ENCODE results near the gene SYMPK.

SYMPK gene

DNA sequence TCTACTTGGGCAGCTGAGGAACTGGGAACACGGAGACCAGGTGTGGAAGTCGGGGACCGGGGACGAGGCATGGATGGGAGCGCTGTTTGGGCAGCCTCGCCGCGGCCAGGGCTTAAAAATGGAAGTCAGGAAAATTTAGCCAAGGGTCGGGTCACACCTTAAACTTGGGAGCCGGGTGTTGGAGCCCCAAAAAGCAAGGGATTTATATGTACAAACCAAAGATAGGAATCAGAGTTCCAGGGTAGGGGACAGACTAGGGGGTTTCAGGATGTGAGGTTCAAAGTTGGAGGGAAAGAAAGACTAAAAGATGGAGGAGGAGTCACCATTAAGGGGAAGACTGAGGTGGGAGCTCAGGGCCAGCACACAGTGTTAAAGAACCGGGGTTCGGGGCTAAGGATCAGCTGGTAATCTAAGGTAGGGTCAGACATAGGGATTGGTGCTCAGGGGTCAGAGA is 1.7 kb upstream of the SYMPK start:
- Mint-ChIP-seq H3K9me3 (ENCODE audit: low read depth) (no peaks in the 10 kb centered on the region), H3K4me3 (peak overlapping the region; percentile 56), H3K27ac (no peak overlapping the region), H3K4me1 (ENCODE audit: low read depth) (peaks cover 27% of the 10 kb centered on the region), H3K27me3 (peaks cover 4% of the 10 kb centered on the region), H3K36me3 (no peaks in the 10 kb centered on the region)

DNA sequence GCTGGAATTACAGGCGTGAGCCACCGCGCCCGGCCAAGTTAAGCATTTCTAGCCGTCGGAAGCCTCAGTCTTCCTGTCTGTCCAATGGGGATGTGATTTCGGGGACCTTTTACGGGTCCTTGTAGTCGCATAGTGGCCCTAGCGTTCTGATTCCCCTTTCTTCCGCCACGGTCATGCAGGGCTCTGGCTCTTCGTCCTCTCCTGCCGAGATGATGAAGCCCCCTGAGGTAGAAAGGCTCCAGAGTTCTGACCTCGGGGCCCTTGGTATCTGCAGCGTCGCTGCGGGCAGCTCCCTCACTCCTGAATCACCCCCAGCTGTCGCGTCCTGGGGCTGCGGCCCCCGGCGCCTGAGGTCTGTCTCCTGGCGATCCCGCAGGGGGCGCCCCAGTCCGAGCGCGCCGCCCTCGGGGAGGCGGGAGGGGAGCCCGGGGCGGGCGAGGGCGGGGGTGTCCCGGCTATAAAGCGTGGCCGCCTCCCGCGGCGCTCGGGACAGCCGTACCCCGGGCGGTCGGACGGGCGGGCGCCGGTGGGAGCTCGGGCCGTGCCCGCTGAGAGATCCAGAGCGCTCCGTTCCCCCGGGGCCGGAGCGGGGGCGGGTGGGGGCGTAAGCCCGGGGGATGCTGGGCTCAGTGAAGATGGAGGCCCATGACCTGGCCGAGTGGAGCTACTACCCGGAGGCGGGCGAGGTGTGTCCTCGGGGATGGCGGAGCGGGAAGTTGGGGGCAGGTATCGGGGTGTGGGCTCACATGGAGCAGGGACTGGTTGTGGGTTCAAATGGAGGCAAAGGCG is 1.1 kb upstream of the SYMPK start, which contains the start of gene FOXA3:
FOXA3 (plus strand) TSS at position 487 of the 789 bp plus-strand sequence; CDS start at position 618, 131 bp downstream.
- Mint-ChIP-seq H3K27ac (peak within 1 kb of the TSS; percentile 98), H3K4me1 (ENCODE audit: low read depth) (peaks cover 27% of the 10 kb centered on the region), H3K4me3 (peak within 1 kb of the TSS; percentile 98)

DNA sequence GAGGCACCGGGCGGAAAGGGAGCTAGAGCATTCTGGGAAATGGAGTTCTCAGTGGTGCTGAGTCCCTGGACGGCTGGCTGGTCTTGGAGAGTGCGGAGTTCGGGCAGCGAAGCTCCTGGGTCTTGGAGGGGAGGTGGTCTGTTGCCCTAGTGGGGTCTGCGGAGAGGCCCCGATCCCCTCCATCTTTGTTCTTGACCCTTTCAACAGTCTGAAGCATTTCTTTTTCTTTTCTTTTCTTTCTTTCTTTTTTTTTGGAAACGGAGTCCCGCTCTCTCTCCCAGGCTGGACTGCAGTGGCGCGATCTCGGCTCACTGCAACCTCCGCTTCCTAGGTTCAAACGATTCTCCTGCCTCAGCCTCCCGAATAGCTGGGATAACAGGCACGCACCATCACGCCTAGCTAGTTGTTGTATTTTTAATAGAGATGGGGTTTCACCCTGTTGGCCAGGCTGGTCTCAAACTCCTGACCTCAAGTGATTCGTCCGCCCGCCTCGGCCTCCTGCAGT is 440 bp upstream of the SYMPK start:
- Mint-ChIP-seq H3K27me3 (peaks cover 4% of the 10 kb centered on the region), H3K4me1 (ENCODE audit: low read depth) (peaks cover 27% of the 10 kb centered on the region), H3K4me3 (peak overlapping the region; percentile 98), H3K27ac (peak overlapping the region; percentile 98), H3K36me3 (no peaks in the 10 kb centered on the region), H3K9me3 (ENCODE audit: low read depth) (no peaks in the 10 kb centered on the region)

More for the DNA sequence above, 1.1 kb upstream of the SYMPK start, which contains the start of gene FOXA3:
- no peaks in the 10 kb centered on the region for H3K9me3 Mint-ChIP-seq (ENCODE audit: low read depth)
- peaks cover 4% of the 10 kb centered on the region for H3K27me3 Mint-ChIP-seq
- H3K36me3 Mint-ChIP-seq = no peaks in the 10 kb centered on the region

DNA sequence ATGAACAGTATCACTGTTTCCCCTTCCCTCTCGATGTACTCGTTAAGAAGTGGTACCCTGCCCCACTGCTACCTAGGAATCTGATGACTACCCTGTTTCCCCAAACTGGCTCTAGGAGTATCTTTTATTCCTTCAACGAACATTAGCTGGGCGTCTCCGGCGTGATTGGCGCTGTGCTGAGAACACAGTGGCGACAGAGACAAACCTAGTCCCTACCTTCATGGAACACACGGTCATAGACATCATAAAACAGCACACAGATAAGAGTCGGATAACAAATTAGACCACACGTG is 730 bp downstream of the SYMPK start:
- no peaks in the 10 kb centered on the region for H3K9me3 Mint-ChIP-seq (ENCODE audit: low read depth)
- peaks cover 4% of the 10 kb centered on the region for H3K27me3 Mint-ChIP-seq
- peaks cover 31% of the 10 kb centered on the region for H3K4me1 Mint-ChIP-seq (ENCODE audit: low read depth)
- no peaks in the 10 kb centered on the region for H3K36me3 Mint-ChIP-seq
- H3K27ac Mint-ChIP-seq = peak overlapping the region; percentile 98
- peak overlapping the region; percentile 98 for H3K4me3 Mint-ChIP-seq

DNA sequence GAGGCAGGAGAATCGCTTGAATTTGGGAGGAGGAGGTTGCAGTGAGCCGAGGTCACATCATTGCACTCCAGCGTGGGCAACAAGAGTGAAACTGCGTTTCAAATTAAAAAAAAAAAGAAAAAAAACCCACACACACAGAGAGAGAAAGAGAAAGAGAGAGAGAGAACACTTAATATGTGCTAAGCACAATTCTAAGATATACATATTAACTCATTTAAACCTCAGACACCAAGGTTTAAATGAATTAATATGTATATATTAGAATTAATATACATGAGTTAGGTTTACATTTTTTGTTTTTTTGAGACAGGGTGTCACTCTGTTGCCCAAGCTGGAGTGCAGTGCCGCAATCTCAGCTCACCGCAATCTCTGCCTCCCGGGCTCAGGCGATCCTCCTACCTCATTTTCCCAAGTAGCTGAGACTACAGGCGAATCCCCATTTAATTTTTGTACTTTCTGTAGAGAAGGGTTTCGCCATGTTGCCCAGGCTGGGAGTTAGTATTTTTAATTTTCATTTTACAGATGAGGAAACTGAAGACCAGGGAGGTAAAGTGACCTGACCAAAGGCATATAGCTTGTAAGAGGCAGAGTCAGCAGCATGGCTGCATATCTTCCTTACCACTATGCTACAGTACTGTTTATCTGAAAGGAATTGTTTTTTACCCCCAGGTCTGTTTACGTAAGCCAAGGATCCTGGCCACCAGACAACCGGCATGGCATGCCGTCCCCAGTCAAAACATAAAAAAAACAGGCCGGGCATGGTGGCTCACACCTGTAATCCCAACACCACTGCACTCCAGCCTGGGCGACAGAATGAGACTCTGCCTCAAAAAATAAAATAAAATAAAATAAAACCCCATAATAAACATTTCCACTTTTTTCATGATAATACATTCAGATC is 2.3 kb downstream of the SYMPK start:
- H3K4me1 Mint-ChIP-seq (ENCODE audit: low read depth) = peaks cover 31% of the 10 kb centered on the region
- no peaks in the 10 kb centered on the region for H3K36me3 Mint-ChIP-seq
- H3K27me3 Mint-ChIP-seq = peaks cover 4% of the 10 kb centered on the region
- no peaks in the 10 kb centered on the region for H3K9me3 Mint-ChIP-seq (ENCODE audit: low read depth)
- no peak overlapping the region for H3K27ac Mint-ChIP-seq
- H3K4me3 Mint-ChIP-seq = peak overlapping the region; percentile 98

DNA sequence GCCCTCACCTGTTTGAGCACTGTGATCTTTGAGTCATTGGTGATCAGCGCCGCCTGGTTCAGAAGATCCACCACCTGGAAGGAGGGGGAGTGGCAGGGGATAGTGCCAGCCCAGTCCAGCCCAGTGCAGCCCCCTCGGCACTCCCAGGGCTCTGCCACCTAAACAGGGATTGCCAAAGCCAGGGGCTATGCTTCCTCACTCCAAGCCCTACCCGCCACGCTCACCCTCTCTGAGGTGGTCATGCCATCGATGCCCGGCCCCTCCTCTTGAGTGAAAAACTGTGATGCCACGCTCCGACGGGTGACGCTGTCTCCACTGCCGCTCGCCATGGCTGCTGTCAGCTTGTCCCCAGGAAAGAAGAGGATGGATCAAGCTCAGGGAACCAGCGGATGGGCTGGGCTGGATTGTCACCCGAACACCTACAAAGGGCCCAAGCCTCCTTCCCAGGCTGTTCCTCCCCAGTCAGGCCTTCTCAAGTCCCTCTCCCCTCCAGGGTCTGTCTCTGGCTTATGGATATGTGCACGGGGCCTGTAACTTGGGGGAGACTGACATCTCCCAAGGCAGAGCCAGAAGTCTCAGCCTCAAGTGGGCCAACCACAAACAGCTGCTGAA is 8.7 kb downstream of the SYMPK start:
- H3K27ac Mint-ChIP-seq = no peak overlapping the region
- no peak overlapping the region for H3K4me3 Mint-ChIP-seq
- H3K9me3 Mint-ChIP-seq (ENCODE audit: low read depth) = no peaks in the 10 kb centered on the region
- peaks cover 4% of the 10 kb centered on the region for H3K4me1 Mint-ChIP-seq (ENCODE audit: low read depth)
- peaks cover 2% of the 10 kb centered on the region for H3K36me3 Mint-ChIP-seq
- no peaks in the 10 kb centered on the region for H3K27me3 Mint-ChIP-seq

DNA sequence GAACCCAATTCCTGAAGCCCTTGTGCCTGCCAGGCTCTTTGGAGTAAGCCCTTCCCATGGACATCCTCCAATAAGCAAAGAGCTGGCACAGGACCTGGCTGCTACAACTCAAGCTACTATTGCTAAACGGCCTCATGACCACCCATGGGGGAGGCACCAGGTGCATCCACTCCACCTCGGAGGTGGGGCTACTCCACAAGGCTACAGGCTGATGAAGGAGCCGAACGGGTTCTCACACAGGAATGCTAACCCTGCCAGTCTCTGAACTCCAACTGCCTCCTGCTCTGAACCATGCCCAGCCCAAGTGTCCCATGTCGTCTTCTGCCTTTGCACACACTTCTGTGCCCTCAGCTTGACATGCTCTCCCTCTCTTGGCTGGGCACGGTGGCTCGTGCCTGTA is 10.0 kb downstream of the SYMPK start:
- Mint-ChIP-seq H3K9me3 (ENCODE audit: low read depth) (no peaks in the 10 kb centered on the region), H3K4me3 (no peak overlapping the region), H3K4me1 (ENCODE audit: low read depth) (no peaks in the 10 kb centered on the region), H3K27ac (peak overlapping the region; percentile 11), H3K27me3 (no peaks in the 10 kb centered on the region), H3K36me3 (peaks cover 2% of the 10 kb centered on the region)

DNA sequence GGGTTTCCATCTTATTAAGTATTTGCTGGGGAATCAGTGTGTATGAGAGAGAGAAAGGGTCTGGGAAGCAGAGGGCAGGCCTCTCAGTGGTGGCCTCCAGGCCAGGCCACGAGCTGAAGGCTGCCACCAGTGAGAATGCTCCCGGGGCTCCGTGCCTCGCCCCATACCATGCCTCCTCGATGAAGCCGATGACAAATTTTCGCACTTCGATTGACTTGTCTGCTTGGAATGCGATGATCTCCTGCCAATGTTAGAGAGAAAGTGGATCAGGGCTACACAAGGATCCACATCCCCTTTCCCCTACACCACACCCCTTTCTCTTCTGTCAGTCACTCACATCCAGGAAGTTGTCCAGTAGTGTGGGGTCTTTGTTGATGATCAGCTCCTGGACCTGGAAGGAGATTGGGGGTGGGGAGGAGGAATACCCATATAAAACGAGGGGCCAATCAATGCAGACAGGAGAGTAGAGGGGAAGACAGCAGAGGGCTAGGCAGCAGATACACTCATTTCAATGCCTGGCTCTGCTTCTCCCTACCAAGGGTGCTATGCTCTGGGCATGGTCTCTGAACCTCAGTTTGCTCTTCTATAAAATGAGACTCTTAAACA is 10.7 kb downstream of the SYMPK start:
- no peaks in the 10 kb centered on the region for H3K9me3 Mint-ChIP-seq (ENCODE audit: low read depth)
- no peak overlapping the region for H3K27ac Mint-ChIP-seq
- H3K4me1 Mint-ChIP-seq (ENCODE audit: low read depth) = no peaks in the 10 kb centered on the region
- peaks cover 2% of the 10 kb centered on the region for H3K36me3 Mint-ChIP-seq
- no peaks in the 10 kb centered on the region for H3K27me3 Mint-ChIP-seq
- H3K4me3 Mint-ChIP-seq = no peak overlapping the region

DNA sequence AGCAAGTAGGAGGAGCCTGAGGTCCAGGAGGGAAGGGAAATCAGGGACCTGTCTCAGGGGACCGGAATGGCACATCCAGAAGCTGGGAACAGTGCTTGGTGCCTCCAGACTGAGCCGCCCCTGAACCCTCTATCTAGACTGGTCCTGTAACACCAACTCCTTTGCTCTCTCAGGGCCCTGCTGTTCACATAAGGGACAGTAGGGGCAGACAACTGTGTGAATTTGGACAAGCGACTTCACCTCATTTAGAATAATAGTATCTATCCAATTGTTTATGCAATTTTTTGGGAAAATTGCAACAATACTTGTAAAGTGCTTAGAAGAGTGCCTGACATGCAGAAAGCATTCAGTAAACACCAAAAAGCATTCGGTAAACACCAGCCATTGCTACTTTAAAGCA is 14.0 kb downstream of the SYMPK start:
- H3K36me3 Mint-ChIP-seq = peaks cover 9% of the 10 kb centered on the region

DNA sequence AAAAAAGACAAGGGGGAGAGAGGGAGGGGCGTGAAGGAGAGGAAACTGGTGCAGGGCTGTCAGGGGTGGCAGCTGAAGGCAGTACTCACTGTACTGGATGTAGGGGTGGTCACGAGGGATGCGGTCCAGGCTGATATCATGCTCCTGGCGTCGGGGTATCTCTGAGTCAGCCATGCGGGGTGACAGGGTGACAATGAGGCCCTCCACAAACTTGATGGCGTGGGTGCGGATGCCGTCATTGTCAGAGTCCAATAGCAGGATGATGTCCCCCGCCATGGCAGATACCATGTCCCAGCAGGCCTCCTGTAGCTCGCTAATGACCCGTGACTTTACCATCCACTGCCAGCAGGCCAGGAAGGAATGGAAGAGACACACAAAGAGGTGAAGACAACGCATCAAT is 15.3 kb downstream of the SYMPK start:
- H3K9me3 Mint-ChIP-seq (ENCODE audit: low read depth) = no peaks in the 10 kb centered on the region
- peaks cover 13% of the 10 kb centered on the region for H3K36me3 Mint-ChIP-seq
- peaks cover 5% of the 10 kb centered on the region for H3K4me1 Mint-ChIP-seq (ENCODE audit: low read depth)
- no peaks in the 10 kb centered on the region for H3K27me3 Mint-ChIP-seq
- no peak overlapping the region for H3K4me3 Mint-ChIP-seq
- H3K27ac Mint-ChIP-seq = no peak overlapping the region

More for the DNA sequence above, 14.0 kb downstream of the SYMPK start:
- Mint-ChIP-seq H3K4me3 (no peak overlapping the region), H3K4me1 (ENCODE audit: low read depth) (peaks cover 5% of the 10 kb centered on the region), H3K27me3 (no peaks in the 10 kb centered on the region), H3K27ac (no peak overlapping the region), H3K9me3 (ENCODE audit: low read depth) (no peaks in the 10 kb centered on the region)

DNA sequence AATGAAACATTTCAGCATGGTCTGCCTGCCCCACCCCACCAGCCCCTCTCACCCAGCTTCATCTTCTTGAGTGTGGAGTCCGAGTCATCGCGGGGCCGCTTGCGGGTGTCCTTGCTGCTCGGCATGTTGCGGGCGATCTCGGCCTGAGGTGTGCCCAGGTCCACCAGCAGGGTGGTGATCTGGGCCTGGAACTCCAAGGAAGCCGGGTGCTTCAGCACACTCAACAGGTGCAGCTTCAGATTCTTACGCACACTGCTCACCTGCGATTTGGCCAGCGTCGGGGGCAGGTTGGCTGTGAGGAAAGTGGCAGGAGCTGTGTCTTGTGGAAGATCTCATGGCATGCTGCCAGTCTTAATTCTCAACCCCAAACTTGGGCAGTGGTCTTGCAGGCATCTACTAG is 20.7 kb downstream of the SYMPK start:
- H3K4me3 Mint-ChIP-seq = no peak overlapping the region
- no peak overlapping the region for H3K27ac Mint-ChIP-seq
- peaks cover 5% of the 10 kb centered on the region for H3K4me1 Mint-ChIP-seq (ENCODE audit: low read depth)
- no peaks in the 10 kb centered on the region for H3K9me3 Mint-ChIP-seq (ENCODE audit: low read depth)
- no peaks in the 10 kb centered on the region for H3K27me3 Mint-ChIP-seq
- peaks cover 16% of the 10 kb centered on the region for H3K36me3 Mint-ChIP-seq

DNA sequence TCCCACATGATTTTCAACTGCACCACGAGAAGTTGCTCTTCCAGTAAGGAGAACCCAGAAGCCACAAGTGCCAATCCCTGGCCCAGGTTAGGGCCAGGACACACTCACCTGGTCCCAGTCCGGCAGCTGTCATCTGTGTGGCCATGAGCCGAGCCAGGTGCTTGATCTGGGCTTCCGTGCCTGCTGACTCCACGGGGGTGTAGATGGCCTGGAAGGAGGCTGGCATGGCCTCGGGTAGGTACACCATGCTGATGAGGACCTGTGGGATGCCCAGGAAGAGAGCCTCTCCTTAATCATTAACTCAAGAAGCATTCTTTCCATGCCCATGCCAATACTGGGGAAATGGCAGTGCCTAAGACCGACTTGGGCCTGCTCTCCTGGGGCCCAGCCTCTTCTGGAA is 28.0 kb downstream of the SYMPK start:
- H3K9me3 Mint-ChIP-seq (ENCODE audit: low read depth) = no peaks in the 10 kb centered on the region
- H3K27me3 Mint-ChIP-seq = no peaks in the 10 kb centered on the region
- no peak overlapping the region for H3K4me3 Mint-ChIP-seq
- no peak overlapping the region for H3K27ac Mint-ChIP-seq
- H3K4me1 Mint-ChIP-seq (ENCODE audit: low read depth) = peaks cover 7% of the 10 kb centered on the region
- H3K36me3 Mint-ChIP-seq = peaks cover 7% of the 10 kb centered on the region

DNA sequence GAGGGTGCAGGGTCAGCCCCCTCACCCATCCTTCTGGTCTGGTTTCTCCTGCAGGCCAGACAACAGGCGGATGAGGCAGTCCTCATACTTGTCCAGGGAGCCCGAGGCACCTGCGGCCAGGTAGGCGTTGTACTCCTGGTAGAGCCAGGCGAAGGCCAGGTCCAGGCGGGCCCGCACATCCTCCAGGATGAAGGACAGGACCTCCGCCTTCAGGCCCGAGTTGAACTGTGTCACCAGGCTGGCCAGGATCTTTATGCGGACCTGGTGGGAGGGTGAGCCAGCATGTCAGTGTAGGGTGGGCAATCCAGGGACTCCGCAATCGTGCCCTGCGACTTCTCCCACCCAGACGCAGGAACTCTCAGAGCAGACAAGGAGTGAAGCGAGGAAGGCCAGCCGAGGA is 34.0 kb downstream of the SYMPK start:
- H3K4me3 Mint-ChIP-seq = no peak overlapping the region
- H3K36me3 Mint-ChIP-seq = peaks cover 12% of the 10 kb centered on the region
- H3K4me1 Mint-ChIP-seq (ENCODE audit: low read depth) = peaks cover 20% of the 10 kb centered on the region
- no peaks in the 10 kb centered on the region for H3K27me3 Mint-ChIP-seq
- H3K27ac Mint-ChIP-seq = no peak overlapping the region
- no peaks in the 10 kb centered on the region for H3K9me3 Mint-ChIP-seq (ENCODE audit: low read depth)

DNA sequence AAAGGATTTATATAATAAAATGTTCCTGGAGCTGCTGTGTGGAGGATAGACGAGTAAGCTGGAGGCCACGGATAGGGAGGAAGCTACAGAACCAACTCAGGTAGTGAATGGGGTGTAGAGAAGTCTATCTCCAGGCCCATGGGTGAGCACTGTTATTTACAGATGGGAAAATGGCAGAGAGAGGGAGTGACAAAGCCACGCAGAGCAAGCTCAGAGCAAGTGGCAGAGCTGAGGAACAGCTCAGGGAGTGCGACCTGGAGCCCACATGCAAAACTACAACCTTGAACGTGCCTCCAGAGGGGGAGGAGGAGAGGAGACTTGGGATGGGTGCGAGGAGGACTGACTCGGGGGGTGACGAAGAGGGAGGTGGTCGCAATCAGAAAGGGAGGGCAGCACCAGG is 34.4 kb downstream of the SYMPK start:
- Mint-ChIP-seq H3K4me3 (no peak overlapping the region), H3K4me1 (ENCODE audit: low read depth) (peaks cover 20% of the 10 kb centered on the region), H3K27ac (peak overlapping the region; percentile 58), H3K36me3 (peaks cover 12% of the 10 kb centered on the region), H3K9me3 (ENCODE audit: low read depth) (no peaks in the 10 kb centered on the region), H3K27me3 (no peaks in the 10 kb centered on the region)

Data from activated naive CD8-positive, alpha-beta T cell (primary cell).